CD4-positive, alpha-beta T cell treated with Interleukin-10 for 1 hour (primary cell): Measurements from ENCODE around the gene NRBF2.

Experiments
- DNase-seq: peaks from one replicate; pipeline ENCODE4 v3.0.0-alpha.2; 2020

Gene NRBF2

DNA sequence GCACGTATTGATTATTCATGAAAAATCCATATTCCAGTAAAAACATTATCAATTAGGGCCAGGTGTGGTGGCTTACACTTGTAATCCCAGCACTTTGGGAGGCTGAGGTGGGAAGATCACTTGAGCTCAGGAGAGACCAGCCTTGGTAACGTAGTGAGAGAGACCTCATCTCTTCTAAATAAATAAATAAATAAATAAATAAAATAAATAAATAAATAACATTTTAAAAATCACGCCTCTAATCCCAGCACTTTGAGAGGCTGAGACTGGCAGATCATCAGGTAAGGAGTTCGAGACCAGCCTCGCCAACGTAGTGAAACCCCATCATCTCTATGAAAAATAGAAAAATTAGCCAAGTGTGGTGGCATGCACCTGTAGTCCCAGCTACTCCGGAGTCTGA, 32.1 kb downstream of the NRBF2 start:
- no peak for DNase-seq

DNA sequence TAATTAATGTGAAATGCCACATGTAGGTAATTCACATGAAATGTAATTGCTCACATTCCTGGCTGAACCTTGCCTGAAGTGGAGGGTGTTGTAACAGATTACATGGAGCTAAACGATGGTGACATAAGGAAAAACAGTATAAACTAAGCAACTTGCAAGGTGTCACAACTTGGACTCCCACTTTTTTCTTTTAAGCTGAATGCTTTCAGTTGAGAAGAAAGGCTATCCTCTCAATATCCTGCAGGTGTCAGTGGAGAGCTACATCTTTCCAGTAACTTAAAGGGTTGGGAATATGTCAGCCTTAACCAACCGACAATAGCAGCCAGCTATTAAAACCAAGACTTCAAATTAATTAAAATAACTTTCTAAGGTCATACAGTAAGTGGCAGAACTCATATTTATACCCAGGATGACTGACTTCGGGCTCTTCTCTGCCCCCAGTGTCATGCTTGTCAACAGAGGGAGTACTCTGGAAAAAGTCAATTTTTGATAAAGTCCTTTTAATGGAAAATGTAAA, 33.7 kb downstream of the NRBF2 start:
- DNase-seq: peak; percentile 66

DNA sequence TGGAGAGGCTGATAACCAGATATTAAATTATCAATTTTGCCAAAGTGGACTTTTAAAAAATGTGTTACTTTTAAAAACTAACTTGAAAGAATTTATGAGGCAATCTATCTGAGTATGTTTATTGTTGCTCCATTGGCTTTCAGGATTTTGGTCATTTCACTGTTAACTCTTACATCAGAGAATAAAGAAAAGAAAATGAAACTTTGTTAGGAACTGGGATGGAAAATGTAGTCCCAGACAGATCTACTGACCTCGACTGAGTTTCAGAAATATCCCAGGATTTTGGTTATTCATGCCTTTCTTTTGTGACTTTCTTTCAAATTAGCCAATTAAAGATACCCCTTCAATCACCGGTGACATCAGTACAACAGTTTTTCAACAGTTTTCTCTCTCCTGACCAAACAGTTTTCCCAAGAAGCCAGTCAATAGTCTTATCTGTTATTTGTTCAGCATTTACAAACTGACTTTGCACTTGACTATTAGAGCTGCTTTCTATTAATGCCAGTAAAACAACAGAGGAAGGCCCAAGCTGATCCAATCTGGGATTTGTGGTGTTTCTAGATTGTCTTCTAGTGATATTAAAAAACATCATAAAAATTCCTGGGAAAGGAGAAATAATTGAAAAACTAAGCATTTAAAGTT, 35.8 kb downstream of the NRBF2 start:
- no peak for DNase-seq

DNA sequence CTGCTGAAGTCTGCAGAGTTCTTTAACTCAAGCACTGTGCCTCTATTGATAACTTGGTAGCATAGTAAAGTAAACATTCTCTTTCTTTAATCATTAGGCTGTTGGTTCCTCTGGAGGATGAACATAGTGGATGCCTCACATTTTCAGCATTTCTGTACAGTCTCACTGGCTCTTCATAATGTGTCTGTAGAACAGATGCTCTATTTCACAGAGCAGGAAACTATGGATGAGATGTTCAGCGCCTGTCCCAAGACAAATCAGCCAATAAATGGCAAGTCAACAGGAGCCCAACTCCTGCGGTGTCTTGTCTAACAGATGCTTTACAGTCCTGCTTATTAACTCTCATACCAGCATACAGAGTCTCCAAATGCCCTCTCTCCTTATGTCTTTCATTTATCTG, 36.5 kb downstream of the NRBF2 start:
- no peak for DNase-seq

DNA sequence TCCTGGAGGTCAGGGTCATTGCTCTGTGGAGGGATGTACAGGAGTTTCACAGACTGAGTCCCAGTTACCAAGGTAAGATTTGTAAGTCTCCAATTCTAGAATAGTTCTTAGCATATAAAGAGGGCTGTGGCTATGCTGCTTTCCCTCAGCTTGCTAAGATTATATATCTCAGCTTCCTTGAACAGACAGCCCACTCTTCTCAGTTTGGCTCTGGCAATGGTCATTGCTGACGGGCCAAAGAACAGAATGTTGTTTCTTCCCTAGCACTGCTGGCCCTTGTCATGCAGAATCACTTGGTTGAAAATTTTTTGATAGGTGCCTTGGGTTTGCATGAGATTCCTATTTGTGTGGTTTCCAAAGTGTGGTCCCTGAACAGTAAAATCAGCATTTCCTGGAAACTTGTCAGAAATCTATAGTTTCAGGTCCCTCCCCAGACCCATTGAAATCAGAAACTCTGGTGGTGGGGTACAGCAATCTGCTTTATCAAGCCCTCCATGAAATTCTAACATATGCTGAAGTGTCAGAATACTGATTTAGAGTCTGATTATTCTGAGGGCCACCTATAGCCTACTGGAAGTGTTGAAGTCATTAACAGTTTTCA, 38.2 kb downstream of the NRBF2 start:
- no peak for DNase-seq

DNA sequence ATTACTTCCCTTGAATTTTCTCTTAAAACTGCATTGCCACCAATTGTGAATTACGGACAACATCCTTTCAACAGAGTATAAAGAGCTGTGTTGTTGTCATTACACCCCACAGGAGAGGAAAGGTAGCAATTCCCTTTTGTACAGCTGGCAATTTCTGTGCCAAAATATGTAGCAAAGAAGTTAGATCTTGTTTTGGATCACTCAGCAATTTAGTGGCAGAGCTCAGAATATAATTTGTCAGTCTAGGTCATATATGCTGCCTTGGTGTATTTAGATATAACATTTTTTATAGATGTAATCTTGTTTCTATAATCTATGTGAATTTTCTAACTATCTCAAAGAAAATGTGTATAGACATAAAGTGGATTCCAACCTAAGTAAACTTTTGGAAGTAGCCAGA, 38.8 kb downstream of the NRBF2 start:
- DNase-seq: no peak

DNA sequence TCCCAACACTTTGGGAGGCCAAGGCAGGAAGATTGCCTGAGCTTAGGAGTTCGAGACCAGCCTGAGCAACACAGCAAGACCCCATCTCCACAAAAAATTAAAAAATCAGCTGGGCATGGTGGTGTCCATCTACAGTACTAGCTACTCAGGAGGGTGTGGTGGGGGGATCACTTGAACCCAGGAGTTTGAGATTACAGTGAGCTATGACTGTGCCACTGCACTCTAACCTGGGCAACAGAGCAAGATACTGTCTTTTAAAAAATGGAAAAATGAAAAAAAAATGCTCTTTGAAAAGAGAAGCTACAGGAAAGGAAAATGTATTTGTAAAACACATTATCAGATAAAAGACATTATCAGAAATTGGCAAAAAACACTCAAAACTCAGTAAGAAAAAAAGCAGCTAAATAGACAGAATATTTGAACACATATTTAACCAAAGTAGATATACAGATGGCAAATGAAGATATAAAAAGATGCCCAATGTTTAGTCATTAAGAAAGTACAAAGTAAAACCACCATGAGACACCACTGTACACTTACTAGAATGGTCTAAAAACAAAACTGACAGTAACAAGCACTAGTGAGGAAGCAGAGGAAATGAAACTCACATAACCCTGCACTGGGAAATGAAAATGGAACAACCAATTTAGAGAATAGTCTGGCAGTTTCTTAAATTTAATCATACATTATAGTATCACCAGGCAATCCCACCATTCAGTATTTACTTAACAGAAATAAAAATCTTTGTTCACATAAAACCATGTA, 40.5 kb downstream of the NRBF2 start:
- no peak for DNase-seq

DNA sequence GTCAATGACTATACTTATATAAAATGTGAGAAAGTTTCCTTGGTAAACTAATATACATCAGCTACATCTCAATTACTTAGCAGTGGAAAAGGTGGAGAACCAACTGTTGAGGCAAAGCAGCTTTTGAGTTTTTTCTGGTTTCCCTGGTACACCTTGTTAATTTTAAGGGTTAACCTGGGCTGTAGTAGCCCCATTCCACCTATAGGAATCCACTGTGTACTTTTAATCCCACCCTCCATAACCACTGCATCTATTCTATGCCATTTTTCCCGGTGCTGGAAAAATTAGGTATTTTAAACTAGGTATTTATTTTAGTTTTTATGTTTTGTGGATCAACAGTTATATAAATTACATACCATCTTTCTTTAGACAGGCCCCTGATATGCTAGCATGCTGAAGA, 42.4 kb downstream of the NRBF2 start:
- no peak for DNase-seq

DNA sequence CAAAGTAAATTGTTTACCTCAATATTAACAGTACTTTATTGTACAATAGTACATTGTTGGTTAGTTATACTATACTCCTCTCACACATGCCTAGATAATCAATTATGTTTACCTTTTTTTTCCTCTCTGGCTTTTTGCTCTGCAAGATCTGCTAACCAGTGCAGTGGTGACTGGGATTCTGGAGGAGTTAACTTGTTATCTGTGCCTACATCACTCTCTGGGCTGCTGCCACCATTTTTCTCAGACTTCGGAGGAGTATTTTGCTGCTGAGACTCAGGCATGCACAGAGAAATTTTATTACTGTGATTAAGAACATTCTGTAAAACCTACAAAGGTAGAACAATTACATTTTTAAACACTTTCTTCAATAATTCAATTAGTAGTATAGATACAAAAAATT, 59.7 kb downstream of the NRBF2 start:
- DNase-seq: no peak

DNA sequence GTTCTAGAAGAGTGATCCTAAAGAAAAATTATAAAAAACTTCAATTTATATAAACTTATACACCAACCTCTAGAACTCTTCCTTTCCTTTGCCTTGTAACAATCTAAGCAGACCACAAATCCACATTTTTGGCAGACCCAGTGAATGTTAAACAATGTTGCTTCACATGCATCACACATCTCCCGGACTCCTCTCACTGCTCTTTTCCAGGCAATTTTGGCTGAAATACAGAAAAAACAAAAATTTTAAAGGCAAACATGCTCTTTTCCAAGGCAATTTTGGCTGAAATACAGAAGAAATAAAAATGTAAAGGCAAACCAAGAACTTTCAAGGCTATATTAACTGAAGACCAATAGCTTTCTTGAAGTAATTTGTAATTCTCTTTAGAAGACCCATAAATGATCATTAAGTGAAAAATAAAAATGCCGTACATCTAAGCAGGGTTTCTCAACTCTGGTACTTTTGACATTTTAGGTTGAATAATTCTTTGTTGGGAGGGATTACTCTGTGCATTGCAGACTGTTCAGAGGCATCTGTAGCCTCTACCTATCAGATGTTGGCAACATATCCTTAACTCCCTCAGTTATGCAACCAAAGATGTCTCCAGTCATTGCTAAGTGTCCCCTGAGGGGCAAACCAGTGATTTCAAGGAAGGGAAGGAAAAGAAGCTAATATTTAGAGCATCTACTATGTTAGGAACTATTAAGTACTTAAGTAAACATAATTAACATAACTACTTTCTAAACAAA, 64.4 kb downstream of the NRBF2 start:
- DNase-seq: no peak

DNA sequence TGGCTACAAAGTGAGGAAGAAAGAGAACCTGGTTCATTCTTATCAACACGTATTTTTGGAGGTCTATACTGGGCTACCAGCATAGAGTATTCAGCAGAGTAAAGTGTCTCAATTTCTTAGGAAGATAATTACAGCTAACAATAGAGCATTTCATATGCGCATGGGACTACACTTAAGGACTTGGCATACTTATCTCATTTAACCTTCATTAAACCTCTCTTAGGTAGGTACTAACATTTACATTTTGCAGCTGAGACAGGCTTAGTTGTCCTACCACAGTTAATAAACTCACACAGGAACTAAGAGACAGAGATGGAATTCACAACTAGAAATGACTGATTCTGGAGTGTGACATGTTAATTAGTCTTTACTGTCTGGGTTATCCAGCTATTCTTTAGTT, 66.6 kb downstream of the NRBF2 start:
- no peak for DNase-seq

DNA sequence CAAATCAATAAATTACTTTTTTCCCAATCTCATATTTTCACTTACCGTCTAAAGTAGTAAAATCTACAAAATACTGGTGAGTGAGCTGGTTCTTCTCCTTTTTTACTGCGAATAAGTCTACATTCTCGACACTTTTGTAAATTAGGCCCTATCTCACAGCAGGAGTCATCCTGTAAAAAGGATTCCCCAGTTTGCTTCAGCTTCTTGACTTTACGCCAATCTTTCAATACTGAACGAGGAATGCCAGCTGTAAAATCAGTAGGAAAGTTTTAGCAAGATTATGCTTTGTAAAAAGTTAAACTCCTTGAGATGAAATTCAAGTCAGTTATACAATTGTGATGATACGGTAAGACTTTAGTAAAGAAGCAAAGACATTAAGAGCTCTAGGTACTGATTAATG, 67.3 kb downstream of the NRBF2 start:
- no peak for DNase-seq

DNA sequence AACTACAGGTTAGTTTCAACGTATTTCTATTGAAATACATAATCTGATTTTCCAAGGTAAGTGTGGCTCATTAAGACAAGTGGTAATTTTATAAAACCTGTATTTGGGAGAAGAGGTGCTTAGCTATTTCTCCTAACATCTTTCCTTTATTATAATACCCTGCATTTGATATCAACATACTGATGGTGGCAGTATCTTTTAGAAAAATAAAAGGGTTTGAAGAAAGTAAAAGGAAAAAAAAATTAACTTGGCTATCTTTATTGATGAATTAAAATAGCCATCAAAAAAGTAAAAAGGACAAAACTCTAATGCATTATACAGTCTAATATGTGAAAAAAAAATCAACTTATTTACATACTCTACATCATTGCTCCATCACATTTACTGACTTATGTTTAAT, 68.0 kb downstream of the NRBF2 start:
- no peak for DNase-seq
